ENCODE data around the gene DRD4.
"Not testable (repeated sequence)": the region's sequence is repeated elsewhere in the genome, so short reads cannot be mapped to it uniquely, and the experiment has no call there.

DRD4 gene

DNA sequence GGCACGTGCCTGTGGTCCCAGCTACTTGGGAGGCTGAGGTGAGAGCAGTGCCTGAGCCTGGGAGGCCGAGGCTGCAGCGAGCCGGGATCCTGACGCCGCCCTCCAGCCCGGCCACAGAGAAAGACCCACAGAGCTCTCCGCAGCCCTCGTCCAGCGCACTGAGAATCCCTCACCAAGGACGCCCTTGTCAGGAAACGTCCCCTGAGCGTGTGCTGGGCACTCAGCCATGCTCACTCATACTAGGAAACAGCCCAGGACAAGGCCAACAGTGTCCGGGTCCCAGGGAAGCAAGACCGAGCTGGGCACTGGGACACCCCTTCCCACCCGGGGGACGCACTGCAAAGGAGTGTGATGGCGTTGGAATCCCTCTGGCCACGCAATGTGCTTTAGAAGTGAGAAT lies 43.4 kb downstream of the DRD4 start:
- DNase-seq (ENCODE audit: low read depth) = no peak

DNA sequence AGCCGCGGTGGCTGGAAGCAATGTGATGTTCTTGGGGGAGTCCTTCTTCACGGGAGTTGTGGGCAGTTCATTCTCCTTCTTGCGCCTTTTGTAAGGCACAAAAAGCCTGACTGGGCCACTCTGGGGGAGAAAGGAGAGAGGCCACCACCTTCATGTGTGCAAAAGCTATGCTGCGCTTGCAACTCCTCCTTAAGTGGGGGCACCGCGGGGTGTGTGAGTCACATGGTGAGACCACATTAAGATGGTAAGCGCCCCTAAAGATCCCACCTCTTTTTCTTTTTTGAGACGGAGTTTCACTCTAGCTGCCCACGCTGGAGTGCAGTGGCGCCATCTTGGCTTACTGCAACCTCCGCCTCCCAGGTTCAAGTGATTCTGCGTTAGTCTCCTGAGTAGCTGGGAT lies 43.9 kb downstream of the DRD4 start:
- no peak for DNase-seq (ENCODE audit: low read depth)

- no peak for DNase-seq (ENCODE audit: low read depth)
Observed at GRCh38 chr11:686451-687243, 49.6 kb downstream of the DRD4 start.

DNA sequence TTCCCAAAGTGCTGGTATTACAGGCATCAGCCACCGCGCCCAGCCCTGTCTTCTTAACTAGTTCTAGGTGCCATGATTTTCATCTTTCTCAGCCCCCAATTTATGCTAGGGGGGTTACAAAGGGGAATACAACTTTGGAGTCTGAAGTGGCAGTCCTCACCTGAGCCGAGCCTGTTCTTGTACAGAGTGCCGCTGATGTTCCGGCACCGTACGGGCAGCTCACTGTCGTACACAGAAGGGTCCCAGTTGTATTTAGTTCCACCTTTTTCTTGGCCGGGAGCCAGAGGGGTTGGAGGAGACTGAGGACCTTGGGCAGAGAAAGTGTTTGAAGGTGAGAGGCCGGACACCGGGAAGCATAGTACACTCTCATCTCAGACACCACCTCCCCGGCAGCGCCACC lies 50.7 kb downstream of the DRD4 start:
- DNase-seq (ENCODE audit: low read depth) = no peak

DNA sequence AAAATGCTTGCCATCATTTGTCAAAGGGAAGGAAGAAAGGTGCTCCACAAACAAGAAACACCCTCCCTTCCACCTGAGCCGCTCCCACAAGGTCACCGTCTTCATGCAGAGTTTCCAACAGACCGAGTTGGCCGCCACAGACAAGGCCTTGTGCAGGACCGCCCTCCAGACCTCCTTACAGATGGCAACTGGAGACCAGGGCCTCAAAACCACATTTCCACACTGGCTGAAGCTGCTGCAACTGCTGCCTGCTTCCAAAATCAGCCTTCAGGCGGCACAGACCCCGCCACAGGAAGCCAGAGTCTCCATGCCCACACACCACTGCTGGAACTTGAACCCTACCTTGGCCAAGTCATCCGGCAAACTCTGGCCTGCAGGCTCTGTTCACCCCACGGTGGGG lies 51.6 kb downstream of the DRD4 start:
- no peak for DNase-seq (ENCODE audit: low read depth)

DNA sequence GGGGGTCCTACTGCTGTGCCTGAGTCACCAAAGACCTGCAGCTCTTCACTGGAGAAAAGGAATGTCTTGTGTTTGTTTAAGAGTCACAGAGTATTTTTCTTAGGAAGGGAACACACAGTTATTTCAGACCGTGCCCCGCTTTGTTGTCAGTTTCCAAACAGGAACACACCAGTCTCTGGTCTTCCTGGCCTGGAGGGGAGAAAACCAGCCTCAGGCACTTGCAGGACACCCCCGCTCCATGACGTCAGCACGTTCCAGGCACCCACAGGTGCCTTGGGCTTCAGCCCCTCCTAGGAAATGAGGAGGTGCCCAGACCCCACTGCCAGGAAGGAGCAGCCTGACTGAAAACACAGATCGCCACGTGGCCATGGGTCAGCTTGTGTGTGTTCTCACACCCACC lies 52.6 kb downstream of the DRD4 start:
- no peak for DNase-seq (ENCODE audit: low read depth)

- DNase-seq (ENCODE audit: low read depth) = not testable (repeated sequence)
Observed at GRCh38 chr11:690244-690643, 53.2 kb downstream of the DRD4 start.
